Endothelial cell of umbilical vein (primary cell): Measurements from ENCODE around the gene ARNT2.

ENCODE experiments used
- CTCF ChIP-seq, 2 donors: IDR thresholded peaks; 1 replicate in 1 of 2; 2 replicates in 1 of 2; pipeline ENCODE4 v1.5.1; 2011; ENCODE audit warnings: low read length in 2 of 2, mild to moderate bottlenecking in 2 of 2, moderate library complexity in 2 of 2, control low read depth in 1 of 2, inconsistent platforms in 1 of 2, low read depth in 1 of 2; ENCODE audit not compliant: insufficient read depth in 1 of 2; ENCODE audit errors: extremely low read depth in 1 of 2
- EZH2 ChIP-seq: IDR thresholded peaks from 2 replicates; pipeline ENCODE4 v1.6.1; 2012; ENCODE audit warnings: borderline replicate concordance, low read depth, mild to moderate bottlenecking, moderate library complexity, low read length, inconsistent platforms; ENCODE audit not compliant: severe bottlenecking
- GATA2 ChIP-seq: IDR thresholded peaks from 2 replicates; pipeline ENCODE4 v1.7.0; 2011; ENCODE audit warnings: low read depth, mild to moderate bottlenecking, moderate library complexity, mixed read lengths, low read length; ENCODE audit not compliant: insufficient read length, insufficient read depth
- POLR2A ChIP-seq: IDR thresholded peaks from 2 replicates; pipeline ENCODE4 v1.6.1; 2012; ENCODE audit warnings: low read depth, mild to moderate bottlenecking, control low read depth, low read length

GRCh38 chr15:80480909-80481308 lies 76.7 kb downstream of the ARNT2 start:
- TF ChIP-seq CTCF (IDR thresholded peaks at IDR 0.05; ENCODE audit: extremely low read depth in 1 of 2, insufficient read depth in 1 of 2, low read depth in 1 of 2, low read length in 2 of 2) (no peak), EZH2 (no peak), GATA2 (no peak), POLR2A (no peak)
